Fibroblast of the conjunctiva (primary cell): ENCODE data around the gene DIAPH1.

ENCODE experiments used
- DNase-seq: peaks from one replicate; pipeline ENCODE4 v3.0.0-alpha.2; 2010; ENCODE audit warnings: low read depth

The DIAPH1 gene

DNA sequence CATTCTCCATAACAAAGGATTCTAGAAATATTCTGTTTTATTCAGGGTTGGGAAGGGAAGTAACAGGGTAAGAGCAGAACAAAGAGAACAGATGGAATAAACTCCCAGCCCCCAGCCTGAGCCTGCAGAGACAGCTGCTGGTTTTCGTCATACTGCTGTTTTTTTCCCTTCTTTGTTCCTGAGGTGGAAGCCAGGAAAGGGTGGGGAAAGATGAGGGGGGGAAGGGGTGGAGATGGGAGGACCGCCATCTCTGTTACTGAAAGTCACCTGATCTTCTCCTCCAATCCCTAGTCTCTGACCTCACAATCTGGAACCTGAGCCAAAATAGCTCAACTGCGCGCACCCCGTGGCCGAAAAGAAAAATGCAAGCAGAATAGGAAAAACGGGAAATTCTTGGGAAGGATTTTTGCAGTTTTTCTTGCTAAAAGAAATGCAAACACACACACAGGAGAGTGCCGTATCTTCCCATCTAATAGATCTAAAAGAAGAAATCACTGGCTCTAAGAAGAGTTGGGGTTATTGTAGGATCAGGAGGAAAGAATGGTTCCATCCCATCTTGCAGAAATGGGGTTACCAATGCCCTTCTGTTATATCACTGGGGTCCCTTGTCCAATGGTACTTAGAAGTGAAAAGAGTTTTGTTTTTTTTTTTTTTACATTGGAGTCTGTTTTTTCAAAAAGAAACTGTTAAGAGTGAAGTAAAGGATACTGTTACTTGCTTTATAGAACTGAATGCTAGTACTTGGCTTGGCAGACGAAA is 57.9 kb downstream of the DIAPH1 start:
- DNase-seq, result peak; percentile 97

DNA sequence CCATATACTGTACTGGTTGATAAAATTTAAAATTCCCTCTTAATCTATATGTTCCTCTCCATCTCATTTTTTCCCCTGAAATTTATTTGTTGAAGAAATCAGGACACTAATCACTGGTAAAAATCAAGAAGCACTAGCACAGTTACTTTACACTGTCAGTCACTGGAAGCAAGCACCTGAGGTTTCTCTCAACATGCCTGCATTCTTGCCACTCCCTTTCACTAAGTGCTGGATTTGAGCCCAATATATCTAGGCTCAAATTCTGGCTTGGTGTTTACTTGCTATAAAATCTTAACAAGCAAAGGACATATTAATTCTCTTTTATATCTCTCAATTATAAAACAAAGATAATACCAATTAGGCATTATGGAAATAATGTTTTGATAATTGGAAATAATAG is 58.6 kb downstream of the DIAPH1 start:
- DNase-seq, result no peak

DNA sequence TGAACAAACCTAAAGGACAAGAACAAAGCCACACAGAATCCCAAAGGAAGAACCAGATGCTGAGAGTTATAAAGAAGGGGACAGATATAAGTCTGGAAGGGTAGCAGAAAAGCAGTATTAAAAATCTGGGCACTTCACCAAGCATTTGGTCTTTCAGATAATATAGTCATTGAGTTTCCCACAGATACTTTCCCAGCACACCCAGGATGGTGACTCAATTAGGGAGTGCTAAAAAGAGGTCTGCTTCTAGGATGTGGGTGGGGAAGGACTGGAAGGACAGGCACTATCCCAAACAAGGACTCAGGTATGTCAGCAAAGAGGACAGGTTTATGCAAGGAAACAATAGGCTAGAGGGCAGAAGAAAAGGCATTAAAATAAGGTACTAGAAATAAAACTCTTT is 59.3 kb downstream of the DIAPH1 start:
- DNase-seq, result no peak

DNA sequence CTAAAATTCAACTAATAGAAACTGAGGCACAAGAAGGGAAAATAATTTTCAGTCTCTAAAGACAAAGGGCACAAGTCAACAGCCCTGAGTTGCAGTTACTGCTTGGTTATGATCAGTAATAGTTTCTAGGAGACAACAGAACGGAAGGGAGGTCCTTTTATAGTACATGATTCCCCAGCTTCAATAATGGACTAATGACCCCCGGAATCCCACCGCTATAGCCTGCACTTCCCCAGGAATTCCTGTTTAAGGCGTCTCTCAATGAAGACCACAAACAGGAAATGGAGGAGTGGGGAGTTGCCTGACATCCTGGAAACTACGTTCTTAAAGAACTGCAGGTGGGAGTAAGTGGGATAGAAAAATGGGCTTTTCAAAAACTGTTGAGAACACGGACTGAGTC is 60.6 kb downstream of the DIAPH1 start:
- no peak for DNase-seq

- peak; percentile 99 for DNase-seq
Measured at GRCh38 chr5:141557681-141558136, 61.1 kb downstream of the DIAPH1 start.

DNA sequence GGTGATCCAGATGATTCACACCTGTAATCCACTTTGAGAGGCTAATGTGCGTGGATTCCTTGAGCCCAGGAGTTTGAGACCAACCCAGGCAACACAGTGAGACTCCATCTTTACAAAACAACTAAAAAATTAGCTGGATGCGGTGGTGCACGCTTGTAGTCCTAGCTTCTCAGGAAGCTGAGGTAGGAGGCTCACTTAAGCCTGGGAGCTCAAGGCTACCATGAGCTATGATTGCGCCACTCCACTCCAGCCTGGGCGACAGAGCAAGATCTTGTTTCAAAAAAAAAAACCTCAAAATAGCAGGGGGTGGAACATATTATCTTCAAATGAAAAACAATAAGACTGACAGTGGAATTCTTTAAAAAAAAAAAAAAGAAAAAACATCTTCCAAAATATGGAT is 70.9 kb downstream of the DIAPH1 start:
- DNase-seq, result no peak

DNA sequence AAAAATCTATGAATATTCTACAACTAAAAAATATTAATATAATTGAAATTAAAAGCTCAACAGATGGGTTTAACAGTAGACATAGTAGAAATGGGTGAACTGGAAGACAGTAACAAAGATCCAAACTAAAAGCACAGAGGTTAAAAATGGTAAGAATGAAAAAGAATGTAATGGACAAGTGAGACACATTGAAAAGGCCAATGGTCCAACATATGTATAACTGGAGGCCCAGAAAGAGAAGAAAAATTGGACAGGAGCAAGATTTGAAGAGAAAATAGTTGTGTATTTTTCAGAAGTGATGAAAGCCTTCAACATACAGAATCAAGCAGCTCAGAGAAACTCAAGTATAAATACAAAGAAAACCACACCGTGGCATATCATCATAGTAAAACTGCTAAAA is 71.3 kb downstream of the DIAPH1 start:
- DNase-seq, result no peak

DNA sequence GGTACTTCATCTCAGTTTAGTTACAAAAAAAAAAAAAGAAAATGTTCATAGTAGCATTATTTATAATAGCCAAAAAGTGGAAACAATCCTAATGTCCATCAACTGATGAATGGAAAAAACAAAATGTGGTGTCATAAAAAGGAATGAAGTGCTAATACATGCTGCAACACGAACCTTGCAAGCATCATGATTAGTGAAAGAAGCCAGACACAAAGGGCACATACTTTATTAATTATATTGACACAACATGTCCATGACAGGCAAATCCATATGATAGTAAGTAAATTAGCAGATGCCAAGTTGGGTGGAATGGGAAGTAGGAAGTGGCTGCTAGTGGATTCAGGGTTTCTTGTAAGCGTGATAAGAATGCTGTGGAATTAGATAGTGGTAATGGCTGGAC is 75.7 kb downstream of the DIAPH1 start:
- no peak for DNase-seq

GRCh38 chr5:141534492-141535213 is 84.1 kb downstream of the DIAPH1 start:
- no peak for DNase-seq

- no peak for DNase-seq
Measured at GRCh38 chr5:141533897-141534296, 84.9 kb downstream of the DIAPH1 start.

- no peak for DNase-seq
Measured at GRCh38 chr5:141532726-141533125, 86.1 kb downstream of the DIAPH1 start.

GRCh38 chr5:141529873-141530272 is 88.9 kb downstream of the DIAPH1 start:
- DNase-seq, result no peak

DNA sequence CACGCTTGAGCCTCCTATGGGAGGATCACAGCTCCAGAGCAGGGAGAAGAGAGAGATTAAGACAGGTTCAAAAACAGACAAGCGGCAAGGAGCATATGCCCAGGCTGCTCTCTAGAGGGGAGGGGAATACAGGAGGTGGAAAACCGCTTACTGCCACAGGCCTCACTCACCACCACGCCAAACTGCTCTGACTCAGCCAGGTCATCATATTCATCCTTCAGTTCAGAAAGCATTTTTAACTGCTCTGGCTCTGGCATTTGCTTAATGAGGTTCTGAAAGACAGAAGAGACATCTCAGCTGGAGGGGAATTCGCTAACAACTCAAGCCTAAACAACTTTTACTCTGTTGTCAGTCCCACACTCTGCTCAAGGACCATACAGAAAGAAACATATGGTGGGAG is 89.8 kb downstream of the DIAPH1 start:
- DNase-seq, result peak; percentile 33

DNA sequence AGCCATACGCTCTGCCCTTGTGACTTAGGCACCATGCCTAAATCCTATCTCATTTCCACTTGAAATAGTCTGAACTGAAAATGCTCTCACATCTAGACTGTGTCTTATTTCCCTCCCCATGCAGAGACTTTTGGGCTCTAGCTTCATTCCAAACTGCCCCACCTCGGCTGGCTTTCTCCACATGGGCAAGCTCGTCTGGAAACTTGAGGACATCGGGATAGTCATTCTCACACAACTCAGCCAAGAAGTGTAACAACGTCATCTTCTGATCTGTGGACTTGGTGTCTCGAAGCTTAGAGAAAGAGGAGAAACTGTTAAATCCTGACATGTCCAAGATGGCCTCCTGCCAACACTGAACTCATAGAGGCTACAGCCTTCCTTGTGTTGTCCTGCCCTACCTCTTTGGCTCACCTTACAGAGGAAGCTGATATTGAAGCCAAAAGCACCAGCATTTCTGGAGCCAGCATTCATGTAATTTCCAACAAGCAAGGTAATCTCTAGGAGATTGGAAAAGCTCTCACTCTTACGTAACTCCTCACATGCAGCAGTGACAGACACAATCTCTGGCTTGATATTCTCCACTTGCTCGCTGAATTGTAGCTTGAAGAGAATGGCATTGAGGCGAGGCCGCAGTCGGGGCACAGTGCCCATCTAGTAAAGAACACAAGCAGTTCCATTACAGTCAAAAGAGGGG is 90.4 kb downstream of the DIAPH1 start:
- no peak for DNase-seq

DNA sequence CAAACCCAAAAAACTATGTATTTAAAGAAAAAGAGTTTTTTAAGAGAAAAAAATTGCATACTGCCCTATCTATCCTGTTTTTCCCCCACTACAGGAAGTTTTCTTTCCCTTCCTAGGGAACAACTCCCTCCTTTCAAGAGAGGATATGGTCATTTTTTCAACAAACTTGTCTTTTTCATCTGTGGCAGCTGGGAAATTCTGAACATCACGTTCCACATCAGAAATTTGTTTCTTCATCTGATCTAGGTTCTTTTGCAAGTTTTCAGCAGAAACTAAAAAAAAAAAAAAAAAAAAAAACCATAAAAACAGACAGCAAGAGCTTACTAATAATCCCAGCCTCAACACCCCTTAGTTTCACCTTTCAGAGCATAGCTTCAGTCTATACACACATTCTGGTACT is 91.4 kb downstream of the DIAPH1 start:
- no peak for DNase-seq

- DNase-seq, result no peak
Measured at GRCh38 chr5:141525653-141526052, 93.1 kb downstream of the DIAPH1 start.

- peak; percentile 97 for DNase-seq
Measured at GRCh38 chr5:141524604-141525597, 93.9 kb downstream of the DIAPH1 start.

DNA sequence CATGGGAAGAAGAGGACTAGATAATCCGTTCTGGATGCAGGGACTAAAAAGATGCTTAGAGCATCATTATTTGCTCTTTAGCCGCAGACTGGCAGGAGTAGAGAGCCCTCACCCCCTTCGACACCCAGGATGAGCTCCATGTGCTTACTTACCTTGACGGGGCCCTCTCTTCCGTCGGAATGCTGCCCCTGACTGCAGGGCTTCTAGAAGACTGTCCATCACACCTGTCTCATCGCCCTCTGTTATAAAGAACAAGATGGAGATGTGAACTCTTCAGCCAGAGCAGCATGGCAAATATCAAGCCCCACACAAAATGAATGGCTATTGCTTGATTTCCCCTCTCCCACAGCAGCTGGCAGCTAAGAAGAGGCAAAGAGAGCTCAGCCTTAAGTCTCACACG is 94.8 kb downstream of the DIAPH1 start:
- no peak for DNase-seq

- no peak for DNase-seq
Measured at GRCh38 chr5:141522301-141522700, 96.5 kb downstream of the DIAPH1 start.

DNA sequence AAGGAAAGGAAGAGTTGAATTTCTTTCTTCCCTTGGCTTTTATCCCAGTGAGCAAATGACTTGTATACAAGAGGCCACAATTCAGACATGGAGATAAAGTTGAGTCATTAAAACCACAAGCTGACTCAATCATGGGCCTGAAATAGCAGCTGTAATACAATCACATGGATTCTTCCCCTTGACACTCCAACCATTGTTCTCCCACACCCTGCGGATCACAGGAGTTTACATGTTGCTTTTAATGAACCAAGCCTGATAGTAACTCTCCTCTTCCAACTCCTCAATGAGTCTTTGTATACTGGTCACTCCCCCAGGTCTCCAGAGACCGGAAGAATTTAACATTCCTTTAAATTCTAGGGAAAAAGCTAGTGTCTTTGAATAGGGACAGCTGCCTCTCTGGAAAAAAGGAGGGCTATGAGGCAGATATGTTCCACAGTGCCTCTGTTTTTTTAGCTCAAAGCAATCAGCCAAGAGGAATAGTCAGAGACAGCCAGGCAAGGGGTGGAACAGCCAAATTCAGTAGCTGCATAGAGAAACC is 97.5 kb downstream of the DIAPH1 start:
- DNase-seq, result peak; percentile 96
